ENCODE measurements around the gene FBXL17. TPM values are rescaled to one million over a fixed set of nuclear protein-coding genes. Genes with fewer than 3 reads are reported as not detected.

Gene FBXL17
- total RNA-seq, 1 donor from 2014 or later: 49.4 TPM

DNA sequence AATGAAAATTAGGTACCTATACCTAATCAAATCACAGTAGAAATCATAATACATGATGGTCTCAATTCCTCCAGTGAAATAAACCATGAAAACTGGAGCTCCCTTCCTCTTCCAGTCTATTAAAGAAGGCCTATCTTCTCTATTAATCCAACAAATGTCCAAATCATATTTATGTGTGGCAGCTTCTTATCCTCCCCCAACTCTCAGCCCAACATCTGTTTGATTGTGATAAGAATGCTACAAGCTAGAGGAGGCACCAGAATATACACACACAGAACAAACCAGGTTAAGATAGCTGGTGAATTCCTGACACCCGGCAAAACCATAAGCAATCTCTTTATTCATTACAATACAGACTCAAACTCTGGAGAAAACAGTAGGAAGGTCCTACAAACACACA, 110.8 kb downstream of the FBXL17 start:
- H3K9me3 ChIP-seq (replicated peaks): no peaks in the 10 kb centered on the region
- H3K4me3 ChIP-seq: no peak overlapping the region
- H3K4me1 ChIP-seq: no peaks in the 10 kb centered on the region
- intact Hi-C loops (cut with micrococcal nuclease): no loop called here
- no peaks in the 10 kb centered on the region for H3K36me3 ChIP-seq
- H3K27me3 ChIP-seq (ENCODE audit: low read depth): no peaks in the 10 kb centered on the region
- TF ChIP-seq, protein P1, sequence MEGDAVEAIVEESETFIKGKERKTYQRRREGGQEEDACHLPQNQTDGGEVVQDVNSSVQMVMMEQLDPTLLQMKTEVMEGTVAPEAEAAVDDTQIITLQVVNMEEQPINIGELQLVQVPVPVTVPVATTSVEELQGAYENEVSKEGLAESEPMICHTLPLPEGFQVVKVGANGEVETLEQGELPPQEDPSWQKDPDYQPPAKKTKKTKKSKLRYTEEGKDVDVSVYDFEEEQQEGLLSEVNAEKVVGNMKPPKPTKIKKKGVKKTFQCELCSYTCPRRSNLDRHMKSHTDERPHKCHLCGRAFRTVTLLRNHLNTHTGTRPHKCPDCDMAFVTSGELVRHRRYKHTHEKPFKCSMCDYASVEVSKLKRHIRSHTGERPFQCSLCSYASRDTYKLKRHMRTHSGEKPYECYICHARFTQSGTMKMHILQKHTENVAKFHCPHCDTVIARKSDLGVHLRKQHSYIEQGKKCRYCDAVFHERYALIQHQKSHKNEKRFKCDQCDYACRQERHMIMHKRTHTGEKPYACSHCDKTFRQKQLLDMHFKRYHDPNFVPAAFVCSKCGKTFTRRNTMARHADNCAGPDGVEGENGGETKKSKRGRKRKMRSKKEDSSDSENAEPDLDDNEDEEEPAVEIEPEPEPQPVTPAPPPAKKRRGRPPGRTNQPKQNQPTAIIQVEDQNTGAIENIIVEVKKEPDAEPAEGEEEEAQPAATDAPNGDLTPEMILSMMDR (IDR thresholded peaks at IDR 0.05; ENCODE audit: borderline replicate concordance): no peak
- H3K27ac ChIP-seq (replicated peaks): no peak overlapping the region
- no peak for DNase-seq

DNA sequence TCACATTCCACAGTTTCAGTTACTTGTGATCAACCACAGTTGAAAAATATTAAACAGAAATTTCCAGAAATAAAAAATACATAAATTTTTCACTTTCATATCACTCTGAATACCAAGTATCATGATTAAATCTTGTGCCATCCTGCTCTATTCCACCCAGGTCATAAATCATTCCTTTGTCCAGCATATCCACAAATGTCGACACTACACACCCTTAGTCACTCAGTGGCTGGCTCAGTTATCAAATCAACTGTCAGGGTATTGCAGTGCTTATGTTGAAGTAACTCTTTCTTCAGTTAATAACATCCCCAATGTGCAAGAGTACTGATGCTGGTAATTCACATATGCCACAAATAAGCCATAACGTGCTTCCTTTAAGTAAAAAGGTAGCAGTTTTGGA, 115.7 kb downstream of the FBXL17 start:
- H3K4me3 ChIP-seq: no peak overlapping the region
- no peaks in the 10 kb centered on the region for H3K27me3 ChIP-seq (ENCODE audit: low read depth)
- no peak overlapping the region for H3K27ac ChIP-seq (replicated peaks)
- no peaks in the 10 kb centered on the region for H3K36me3 ChIP-seq
- no peak for DNase-seq
- intact Hi-C loops (cut with micrococcal nuclease): no loop called here
- TF ChIP-seq, protein P1 (IDR thresholded peaks at IDR 0.05; ENCODE audit: borderline replicate concordance): no peak
- peaks cover 14% of the 10 kb centered on the region for H3K4me1 ChIP-seq
- H3K9me3 ChIP-seq (replicated peaks): no peaks in the 10 kb centered on the region

DNA sequence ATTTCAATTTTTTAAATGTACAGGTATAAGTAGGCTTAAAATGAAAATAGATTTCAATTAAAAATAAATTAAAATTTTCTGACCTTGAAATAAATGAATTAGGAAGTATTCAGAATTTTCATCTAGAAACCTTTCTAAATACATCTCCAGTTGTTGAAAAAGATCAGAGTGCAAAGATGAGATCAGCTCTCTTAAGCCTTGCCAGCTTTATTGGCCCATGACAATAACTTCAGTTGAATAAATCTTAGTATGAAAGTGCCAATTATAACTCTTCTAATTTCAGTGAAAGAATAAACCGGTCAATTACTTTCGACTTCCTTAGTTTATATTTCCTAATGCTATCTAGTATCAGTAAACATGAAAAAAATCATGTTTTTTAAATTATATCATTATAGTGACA, 117.4 kb downstream of the FBXL17 start:
- intact Hi-C loops (cut with micrococcal nuclease): no loop called here
- DNase-seq: no peak
- H3K9me3 ChIP-seq (replicated peaks): no peaks in the 10 kb centered on the region
- H3K36me3 ChIP-seq: no peaks in the 10 kb centered on the region
- no peak overlapping the region for H3K27ac ChIP-seq (replicated peaks)
- TF ChIP-seq, protein P1 (IDR thresholded peaks at IDR 0.05; ENCODE audit: borderline replicate concordance): no peak
- H3K27me3 ChIP-seq (ENCODE audit: low read depth): no peaks in the 10 kb centered on the region
- H3K4me3 ChIP-seq: no peak overlapping the region
- peaks cover 30% of the 10 kb centered on the region for H3K4me1 ChIP-seq

DNA sequence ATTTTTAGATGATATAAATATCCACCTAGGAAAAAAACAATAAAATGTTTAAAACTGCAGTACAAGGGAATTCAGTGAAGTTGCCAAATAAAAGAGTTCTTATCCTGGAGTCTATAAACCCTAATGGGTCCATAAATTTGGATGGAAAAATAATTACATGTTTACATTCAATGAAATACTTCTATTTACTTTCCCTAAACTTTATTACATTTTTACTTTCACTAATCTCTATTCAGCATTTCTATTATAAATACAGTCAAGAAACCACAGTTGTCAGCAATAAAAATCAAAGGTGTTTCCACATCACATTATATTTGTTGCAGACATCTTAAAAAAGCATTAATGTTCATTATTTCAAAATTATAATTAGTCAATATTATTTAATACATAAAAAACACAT, 118.6 kb downstream of the FBXL17 start:
- TF ChIP-seq, protein P1 (IDR thresholded peaks at IDR 0.05; ENCODE audit: borderline replicate concordance): no peak
- no peaks in the 10 kb centered on the region for H3K9me3 ChIP-seq (replicated peaks)
- no peaks in the 10 kb centered on the region for H3K27me3 ChIP-seq (ENCODE audit: low read depth)
- H3K27ac ChIP-seq (replicated peaks): no peak overlapping the region
- no peak for DNase-seq
- no peaks in the 10 kb centered on the region for H3K36me3 ChIP-seq
- intact Hi-C loops (cut with micrococcal nuclease): no loop called here
- no peak overlapping the region for H3K4me3 ChIP-seq
- peaks cover 41% of the 10 kb centered on the region for H3K4me1 ChIP-seq

DNA sequence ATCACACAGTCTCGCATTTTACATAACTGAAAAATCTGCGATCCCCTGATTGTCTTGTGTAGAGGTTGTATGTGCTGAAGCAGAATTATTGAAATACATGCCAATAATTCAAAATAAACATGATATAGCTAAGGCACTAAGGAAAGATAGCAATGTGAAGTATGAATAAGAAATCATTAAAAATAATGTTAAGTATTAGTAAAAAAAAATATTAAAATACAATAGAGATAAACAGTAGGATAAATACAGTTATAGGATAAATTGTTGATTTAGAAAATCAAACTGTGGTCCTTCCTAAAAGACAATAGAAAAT, 121.1 kb downstream of the FBXL17 start:
- no peaks in the 10 kb centered on the region for H3K9me3 ChIP-seq (replicated peaks)
- no peak for DNase-seq
- TF ChIP-seq, protein P1 (IDR thresholded peaks at IDR 0.05; ENCODE audit: borderline replicate concordance): no peak
- no peak overlapping the region for H3K27ac ChIP-seq (replicated peaks)
- H3K4me3 ChIP-seq: no peak overlapping the region
- no peaks in the 10 kb centered on the region for H3K36me3 ChIP-seq
- no peaks in the 10 kb centered on the region for H3K27me3 ChIP-seq (ENCODE audit: low read depth)
- intact Hi-C loops (cut with micrococcal nuclease): no loop called here
- H3K4me1 ChIP-seq: peaks cover 46% of the 10 kb centered on the region

All from left ventricle myocardium inferior (tissue), 1 donor.